NCI-H2081 (cell line): ENCODE results near the gene MDM1.

Source experiments
- DNase-seq, 2 experiments: peaks; one replicate each; lab custom pipeline; 2025; lab: John Stamatoyannopoulos, UW

MDM1 gene

DNA sequence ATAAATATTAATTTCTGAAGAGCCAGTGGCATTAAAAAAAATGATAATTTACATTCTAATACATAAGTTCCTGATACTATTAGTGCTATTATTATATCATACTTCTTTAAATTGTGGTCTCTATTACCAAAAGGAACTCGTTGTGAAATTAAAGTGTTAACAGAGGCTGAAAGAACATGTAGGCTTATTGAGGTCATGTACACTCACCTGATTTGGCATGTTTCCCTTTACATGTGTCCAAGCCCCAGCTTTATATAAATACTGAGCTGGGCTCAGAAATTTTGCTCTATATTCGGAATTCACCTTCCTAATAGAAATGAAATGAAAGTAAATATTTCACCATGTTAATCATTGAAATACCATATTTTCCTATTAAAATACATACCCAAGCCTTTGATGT is 11.0 kb downstream of the MDM1 start:
- no peak for DNase-seq

DNA sequence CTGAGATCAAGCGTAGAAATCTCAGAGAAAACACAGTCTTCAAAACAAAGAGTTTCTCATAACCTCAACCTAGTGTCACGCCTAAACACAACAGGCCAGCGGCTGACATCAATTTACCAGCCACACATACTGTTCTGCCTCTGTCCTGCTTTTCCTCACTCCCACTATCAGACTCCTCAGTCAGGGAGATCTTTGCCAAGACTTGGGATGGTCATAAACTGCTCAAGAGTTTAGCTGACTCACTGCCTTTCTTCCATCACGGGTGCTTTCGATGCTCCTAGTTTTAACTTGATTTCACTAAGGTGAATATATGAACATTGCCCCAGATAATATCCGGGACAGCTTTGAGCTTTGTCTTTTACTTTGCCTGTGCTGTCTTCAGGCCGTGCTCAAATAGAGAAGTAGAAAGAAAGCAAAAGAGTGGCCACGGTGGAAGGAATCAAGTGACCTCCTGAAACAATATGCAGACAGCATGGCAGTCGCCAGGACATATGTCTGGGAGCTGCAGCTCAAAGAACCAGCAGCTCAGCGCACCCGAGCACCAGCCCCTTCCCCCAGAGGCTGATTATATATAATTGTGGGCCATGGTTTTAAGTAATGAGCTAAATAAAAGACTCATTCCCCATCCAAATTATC is 12.1 kb downstream of the MDM1 start:
- DNase-seq, result no peak

DNA sequence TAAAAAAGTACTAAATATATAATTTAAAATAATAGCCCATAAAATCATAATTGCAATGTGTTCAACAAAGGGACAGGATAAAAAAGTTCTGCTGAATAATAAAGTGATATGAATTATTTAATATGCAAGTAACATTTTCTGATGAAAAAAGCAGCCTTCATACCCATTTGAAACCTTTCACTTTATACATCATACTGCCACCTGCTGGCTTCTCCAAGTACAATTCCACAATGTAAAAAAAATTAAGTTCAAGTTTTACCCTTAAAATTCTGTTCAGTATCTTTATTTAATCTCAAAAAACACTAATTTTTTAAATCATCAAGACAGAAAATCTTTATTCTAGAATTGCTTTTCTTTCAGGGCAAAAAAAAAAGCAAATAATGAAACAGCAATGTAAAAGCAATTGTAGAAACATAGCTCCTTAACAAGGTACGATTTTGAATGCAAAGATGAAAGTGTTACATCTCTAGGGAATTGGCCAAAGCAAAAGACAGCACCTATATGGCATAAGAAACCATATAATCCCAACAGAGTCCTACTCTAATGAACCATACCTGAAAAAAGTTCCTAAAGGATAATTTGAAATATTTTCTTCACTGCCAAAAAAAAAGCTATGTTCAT is 15.0 kb downstream of the MDM1 start:
- peak; percentile 24 to 53 for DNase-seq

DNA sequence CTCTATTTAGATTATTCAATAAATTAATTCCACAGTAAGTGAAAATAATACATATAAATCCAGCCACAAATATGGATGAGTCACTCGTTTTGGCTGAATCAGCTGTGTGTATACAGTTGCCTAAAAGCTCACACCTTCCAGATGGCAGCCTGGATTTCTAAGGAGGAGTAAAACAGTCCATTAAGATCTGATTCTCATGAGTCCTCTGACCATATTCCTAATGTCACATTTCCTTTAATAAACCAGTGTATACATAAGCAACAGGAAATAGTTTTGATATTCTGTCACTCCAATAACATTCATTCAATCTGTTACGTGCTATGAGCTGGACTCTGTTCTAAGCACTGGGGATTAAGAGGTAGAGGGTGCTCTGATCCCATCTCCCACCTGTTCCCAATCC is 21.8 kb downstream of the MDM1 start:
- no peak for DNase-seq

DNA sequence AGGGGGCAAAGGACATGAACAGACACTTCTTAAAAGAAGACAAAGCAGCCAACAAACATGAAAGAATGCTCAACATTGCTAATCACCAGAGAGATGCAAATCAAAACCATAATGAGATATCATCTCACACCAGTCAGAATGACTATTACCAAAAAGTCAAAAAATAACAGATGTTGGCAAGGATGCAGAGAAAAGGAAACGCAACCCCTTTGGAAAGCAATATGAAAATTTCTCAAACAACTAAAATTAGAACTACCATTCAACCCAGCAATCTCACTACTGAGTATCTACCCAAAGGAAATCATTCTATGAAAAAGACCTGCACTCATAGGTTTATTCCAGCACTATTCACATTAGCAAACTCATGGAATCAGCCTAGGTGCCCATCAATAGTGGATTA is 25.6 kb downstream of the MDM1 start:
- DNase-seq, result no peak

DNA sequence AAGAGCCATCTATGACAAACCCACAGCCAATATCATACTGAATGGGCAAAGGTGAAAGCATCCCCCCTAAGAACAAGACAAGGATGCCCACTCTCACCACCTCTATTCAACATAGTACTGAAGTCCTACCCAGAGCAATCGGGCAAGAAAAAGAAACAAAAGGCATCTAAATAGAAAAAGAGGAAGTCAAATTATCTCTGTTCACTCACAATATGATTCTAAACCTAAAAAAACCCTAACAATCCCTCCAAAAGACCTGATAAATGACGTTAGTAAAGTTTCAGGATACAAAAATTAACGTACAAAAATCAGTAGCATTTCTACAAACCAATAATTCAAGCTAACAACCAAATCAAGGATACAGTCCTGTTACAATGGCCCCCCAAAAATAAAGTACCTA is 26.9 kb downstream of the MDM1 start:
- no peak for DNase-seq

DNA sequence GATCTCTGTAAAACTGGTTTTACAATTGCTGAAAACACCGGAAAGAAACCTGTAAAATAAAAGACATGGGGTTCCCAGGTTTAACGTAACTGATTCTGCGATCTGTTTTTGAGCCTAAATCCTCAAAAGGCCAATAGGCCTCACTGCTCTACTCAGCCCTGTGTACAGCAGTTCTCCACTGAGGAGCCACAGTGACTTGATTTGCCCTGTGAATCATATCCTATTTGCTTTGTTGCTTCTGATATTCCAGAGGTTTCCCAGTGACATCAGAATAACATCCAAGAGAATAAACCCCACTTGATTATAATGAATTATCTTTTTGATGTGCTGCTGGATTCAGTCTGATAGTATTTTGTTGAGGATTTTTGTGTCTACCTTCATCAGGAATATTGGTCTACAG is 27.5 kb downstream of the MDM1 start:
- no peak for DNase-seq

DNA sequence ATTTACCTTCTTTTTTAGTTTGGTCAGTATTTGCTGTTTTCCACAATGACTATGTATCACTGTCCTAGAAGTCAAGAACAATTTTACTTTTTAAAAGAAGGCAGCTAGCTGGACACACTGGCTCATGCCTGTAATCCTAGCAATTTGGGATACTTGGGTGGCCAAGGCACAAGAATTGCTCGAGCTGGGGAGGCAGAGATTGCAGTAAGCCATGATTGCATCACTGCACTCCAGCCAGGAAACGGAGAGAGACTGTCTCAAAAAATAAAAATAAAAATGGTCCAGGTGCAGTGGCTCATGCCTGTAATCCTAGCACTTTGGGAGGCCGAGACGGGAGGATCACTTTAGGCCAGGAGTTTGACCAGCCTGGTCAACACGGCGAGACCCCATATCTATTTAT is 28.3 kb downstream of the MDM1 start:
- no peak for DNase-seq

DNA sequence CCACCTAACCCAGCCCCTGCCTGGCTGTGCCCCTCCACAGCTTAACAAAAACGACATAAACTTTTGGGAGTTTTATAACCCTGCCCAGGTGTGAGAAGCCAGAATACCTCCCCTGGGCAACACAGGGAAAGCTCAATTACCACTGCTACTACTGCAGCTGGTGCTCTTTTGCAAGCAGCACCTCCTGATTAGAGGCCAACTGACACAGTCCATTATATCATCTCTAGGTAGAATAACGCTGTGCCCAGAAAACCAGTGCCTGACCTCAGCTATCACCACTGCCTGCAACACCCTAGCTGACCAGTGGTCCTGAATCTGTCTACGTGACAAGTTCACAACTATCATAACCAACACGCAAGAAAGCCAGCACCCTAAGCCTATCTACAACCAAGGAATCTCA is 34.2 kb downstream of the MDM1 start:
- DNase-seq, result no peak

DNA sequence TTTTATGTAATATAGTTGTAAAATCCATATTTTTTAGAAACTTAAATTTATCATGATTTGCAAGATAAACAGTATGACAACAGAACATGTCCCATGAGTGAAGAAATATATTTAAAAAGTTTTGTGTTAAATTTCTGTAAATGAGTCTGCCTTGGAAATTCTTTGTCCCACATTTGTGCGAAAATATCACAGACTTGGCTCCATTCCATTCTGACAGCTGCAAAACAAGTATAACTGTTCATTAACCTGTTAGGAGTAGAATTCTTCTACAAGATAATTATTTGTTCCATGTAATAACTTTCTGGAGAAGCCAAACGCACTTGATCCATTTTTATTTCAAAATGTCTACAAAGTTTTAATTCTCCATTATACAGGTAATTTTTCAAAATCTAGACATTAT is 37.9 kb downstream of the MDM1 start:
- no peak for DNase-seq

DNA sequence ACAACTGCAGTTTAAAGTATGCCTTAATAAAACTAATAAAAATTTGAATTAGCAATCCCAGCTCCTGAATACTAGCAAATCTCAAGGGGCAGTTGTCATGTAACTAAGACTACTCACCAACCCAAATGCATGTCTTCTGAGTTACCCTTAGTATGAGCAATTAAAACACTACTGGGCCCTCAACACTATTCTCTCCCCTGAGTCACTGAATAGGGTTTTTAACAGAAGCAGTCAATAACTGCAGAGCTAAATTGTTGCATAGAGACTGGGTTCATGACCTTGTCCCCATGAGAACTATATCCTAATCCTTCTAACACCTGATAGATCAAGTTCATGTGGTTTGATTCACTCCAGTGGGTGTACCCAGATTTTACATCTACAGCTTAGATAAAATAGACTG is 38.8 kb downstream of the MDM1 start:
- DNase-seq, result no peak

DNA sequence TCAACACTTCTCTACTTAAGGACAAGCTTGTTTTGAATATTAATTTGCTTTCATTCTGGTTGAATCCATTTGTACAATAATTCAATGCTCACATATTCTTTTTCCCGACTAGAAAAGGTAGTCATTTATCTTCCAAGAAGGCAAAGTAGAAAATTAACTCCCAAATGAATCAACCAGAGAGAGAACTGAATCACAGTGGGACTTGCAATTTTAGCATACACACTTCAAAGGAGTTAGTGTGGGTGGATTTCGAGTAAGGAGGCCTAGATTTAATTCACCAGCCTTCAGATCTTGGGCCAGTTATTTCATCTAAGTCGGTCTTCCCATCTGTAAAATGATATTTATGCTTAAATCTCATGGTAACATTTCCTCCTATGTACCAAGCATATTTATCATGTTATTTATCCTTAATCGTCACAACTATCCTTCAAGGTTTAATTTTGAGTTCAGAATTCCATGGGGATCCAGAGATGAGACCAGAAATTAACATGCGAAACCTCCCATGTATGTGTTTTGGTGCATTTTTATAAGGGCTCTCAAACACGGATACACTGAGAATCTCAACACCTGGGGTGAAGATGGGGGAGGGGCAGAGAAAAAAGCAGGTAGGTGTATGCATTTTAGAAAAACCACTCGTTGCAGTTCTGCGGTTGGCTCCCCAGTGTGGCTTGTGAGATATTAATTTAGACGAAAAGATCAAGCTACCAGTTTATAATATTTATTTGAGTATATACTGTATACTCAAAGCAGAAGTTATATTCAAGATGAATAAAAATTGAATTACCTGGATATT is 39.8 kb downstream of the MDM1 start:
- DNase-seq, result no peak

DNA sequence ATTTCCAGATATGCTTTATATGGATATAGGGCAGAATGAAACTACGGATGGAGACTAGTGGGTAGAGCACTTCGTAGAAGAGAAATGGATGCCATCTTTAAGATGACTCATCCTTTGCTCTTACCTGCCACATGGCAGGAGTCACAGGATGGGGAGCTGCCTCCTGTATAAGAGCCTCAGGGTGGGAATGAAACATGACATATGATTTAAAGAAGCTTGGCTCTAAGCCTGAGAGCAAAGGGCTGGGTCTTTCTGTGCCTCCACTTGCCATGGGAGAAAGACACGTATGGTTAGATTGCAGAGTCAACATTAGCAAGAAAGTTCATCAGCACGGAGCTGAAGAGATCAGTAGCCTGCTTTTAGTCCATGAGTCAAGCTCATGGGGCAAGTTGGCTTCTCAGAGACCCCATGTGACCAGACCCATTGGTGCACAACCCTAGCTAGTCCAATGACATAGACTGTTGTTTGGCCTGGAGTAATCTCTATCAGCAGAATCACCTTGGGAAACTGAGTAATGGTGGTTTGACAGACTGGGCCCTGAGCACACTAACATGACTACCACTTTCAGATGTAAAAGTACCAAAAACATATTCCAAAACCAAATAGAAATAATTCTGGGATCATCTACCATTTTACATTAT is 40.6 kb downstream of the MDM1 start:
- DNase-seq, result no peak

DNA sequence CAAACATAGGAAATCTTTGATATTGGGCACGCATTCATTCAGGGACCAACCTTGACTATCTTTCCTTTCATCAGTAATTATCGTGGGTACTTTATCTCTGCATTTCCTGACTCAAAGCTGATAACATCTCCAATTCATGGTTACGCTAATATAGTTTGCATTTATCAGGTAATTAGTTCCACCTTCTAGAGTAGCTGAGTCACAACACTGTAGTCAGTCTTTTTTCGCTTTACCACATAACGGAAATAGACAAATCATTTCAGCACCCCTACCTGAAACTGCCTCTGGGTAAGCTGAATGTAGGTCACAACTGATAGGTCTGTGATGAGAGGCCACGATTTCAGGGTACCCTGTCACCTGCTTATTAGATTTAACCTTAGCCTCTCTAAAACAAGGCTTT is 42.0 kb downstream of the MDM1 start:
- DNase-seq, result no peak

DNA sequence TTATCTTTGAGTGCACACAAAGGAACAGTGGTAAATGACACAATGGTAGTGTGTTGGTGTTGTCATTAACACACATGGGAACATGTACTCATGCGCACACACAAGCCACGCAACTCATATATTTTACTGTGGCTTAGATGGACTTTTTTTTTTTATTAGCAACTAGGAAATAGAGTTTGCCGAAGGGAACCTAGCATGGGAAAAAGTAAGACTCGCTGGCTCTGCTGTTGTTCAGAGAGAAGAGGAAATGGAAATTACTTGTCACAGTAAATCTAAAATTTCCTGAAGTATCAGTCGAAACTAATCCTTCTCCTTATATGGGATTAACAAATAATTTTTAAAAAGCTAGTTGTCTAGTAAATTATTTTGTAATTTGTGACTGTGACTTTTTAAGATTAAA is 45.1 kb downstream of the MDM1 start:
- no peak for DNase-seq

DNA sequence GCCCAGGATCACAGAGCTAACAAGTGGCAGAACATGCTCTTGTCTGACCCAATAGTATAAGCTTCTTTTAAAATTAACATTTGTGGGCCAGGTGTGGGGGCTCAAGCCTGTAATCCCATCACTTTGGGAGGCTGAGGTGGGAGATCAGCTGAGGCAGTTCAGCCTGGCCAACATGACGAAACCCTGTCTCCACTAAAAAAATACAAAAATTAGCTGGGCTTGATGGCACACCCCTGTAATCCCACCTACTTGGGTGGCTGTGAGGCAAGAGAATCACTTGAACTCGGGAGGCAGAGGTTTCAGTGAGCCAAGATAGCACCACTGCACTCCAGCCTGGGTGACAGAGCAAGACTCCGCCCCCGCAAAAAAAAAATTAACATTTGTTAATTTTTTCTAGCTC is 45.8 kb downstream of the MDM1 start:
- peak in 1 of 2 experiments; percentile 20 for DNase-seq

DNA sequence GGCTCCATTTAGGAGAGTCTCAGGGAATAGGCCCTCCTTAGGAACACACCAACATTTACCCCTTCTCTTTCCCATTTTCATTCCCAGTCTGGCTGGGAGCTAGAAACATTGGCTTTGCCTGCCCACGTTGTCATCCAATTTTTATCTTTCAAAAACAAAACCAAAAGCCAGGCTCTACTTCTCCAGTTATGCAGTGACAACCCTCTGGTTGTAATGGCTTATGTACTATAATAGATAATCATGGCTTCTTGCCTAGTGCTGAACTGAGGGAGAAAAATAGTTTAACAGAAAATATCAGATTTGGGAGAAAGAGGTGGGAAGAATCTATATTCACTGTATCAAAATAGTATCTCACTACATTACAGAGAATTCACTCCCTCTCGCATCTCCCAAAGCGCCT is 46.6 kb downstream of the MDM1 start:
- DNase-seq, result no peak

DNA sequence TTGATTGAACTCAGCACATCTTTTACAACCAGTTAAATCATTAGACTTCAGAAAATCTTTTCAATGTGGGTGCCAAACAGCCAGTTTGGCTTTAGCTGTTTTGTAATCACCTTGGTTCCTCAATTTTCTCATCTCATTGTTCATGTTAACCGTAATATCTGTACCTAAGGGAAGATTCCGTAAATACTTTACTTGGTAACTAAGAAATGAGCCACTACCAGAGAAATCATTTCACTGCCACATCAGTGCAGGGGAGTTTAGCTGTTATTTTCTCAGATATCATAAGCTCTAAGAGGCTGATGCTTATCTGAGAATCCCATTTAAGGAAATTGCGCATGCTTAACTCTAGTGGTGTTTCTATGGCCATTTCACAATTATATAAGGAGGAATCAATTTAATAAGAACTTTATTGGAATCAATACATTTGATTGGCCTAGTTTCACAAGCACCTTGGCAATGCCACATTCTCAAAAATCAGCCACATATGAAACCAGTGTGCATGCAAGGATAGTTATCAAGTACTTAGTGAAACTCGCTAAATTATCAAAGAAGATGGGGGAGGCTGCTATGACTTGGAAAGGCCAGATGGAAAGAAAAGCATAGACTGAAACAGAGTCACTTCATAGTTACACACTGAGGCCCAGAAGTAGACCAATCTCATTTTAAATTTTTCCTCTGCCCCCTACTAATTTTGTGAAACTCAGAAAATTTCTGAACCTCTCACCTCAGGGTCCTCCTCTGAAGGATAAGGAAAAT is 50.7 kb downstream of the MDM1 start:
- DNase-seq, result no peak

DNA sequence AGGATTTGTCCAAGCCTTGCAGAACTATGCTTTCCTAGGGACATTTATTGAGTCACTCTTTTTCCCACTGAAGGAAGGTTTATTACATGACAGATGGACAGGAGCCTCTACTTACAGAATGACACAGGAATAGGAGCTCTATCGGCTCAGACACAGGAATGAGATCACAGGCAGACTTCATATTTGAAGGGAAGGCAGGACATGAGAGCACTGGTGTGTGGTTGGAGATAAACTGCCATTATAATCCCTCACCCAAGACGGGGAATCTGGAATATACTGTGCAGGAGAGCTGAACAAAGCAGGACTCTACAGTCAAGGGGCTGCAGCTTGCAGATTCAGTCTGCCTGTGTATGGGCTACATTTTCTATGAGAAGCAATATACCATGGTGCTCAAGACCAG is 51.9 kb downstream of the MDM1 start:
- no peak for DNase-seq

DNA sequence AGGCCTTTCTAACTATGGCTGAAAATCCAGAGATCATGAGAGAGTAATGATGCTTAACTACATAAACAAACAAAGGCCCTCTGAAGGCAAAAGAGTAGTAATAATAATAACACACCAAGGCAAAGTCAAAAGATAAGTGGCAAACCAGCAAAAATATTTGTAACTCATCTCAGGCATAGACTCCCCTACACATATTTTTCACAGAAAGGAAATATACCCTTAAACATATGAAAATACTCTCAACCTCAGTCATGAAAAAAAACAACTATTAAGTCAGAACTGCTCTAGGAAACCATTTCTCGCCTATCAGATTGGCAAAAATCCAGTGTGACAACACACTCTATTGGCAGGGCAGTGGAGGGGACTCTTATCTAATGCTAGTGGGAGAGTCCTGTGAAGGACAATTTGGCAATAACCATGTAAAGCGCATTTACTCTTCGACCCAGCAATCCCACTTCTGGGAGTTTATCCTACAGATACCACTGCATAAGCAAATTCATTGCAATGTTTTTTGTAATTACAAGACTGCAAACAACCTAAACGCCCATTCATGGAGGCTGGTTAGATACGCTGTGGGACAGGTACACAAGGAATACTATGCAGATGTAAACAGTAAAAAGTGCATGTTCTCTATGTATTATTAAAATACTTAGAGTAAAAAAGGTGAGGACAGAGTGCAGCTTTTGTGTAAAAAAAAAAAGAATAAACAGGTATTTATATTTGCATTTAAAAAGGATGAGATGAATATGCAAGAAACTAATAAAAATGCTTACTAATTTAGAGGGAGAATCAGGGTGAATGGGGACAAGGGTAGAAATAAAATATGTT is 52.7 kb downstream of the MDM1 start:
- no peak for DNase-seq

DNA sequence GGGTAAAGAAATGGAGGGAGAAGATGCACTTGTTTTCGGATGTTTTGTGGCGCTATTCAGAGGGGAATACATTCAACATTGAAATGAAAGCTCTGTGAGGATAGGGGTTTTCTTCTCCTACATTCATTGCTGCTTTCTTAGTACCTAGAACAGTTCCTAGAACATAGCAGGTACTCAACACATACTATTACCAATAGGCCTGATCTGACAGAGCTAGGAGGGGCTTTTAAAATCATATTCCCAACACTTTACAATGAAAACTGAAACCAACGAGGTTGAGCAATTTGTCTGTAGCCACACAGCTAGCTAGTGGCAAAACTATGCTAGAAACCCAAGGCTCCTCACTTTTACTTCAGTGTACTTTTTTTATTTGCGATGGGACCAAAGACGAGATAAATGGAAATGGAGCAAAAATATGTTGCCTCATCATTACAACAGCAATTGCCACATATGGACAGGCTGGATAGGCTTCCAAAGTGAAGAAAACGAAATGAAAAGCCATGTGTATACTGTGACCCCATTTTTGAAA is 55.7 kb downstream of the MDM1 start:
- DNase-seq, result no peak
